Measurements from ENCODE around the gene CD52. TPM values are rescaled to one million over a fixed set of nuclear protein-coding genes. Genes with fewer than 3 reads are reported as not detected.

Gene CD52
- total and polyA plus RNA-seq, 2 of the 4 experiments (the other 2 are of a cell fraction) = 1.6 TPM; not detected in 1

- no TSS peak for BruUV-seq (replicated peaks)
- no peak overlapping the region for H3K9ac ChIP-seq (ENCODE audit: low read depth, low read length)
- CTCF ChIA-PET = no interaction called here
These were observed 14.9 kb upstream of the CD52 start for GRCh38 chr1:26302733-26303405.

More at GRCh38 chr1:26302733-26303405, 14.9 kb upstream of the CD52 start:
- DNase-seq = peak; percentile 88
- H3K36me3 ChIP-seq (ENCODE audit: control insufficient read depth, insufficient read depth, low read length) = no peaks in the 10 kb centered on the region
- H2BK120ac ChIP-seq (ENCODE audit: low read depth, low read length) = peak overlapping the region; percentile 92
- H4K8ac ChIP-seq (ENCODE audit: low read depth in 2 of 2, low read length in 2 of 2) = peak overlapping the region; percentile 45 to 91
- no peaks in the 10 kb centered on the region for H3K27me3 ChIP-seq (ENCODE audit: control insufficient read depth, insufficient read depth, low read length)
- H3K23ac ChIP-seq (ENCODE audit: low read depth, low read length) = peak overlapping the region; percentile 89; the same call in 1 of the 2 replicates
- intact Hi-C loops (cut with micrococcal nuclease) (no loop called here), dilution Hi-C loops (cut with HindIII; ENCODE audit: low sequenced_read_pairs, unreplicated experiment) (no loop called here), in situ Hi-C loops (cut with MboI; ENCODE audit: low sequenced_read_pairs) (no loop called here)
- peak overlapping the region; percentile 42 for H3K27ac ChIP-seq (ENCODE audit: insufficient read depth, low read length)
- WGBS, 2 experiments (ENCODE audit: extremely low coverage in 2 of 2, insufficient read length in 1 of 2) = no CpG with 5 or more reads among the region's 8 CpGs
- H3K4me2 ChIP-seq (ENCODE audit: low read depth, low read length) = 0 out of 2 replicates have a peak overlapping the region, but pooled peaks have one; percentile 2
- peak overlapping the region; percentile 5 for H3K56ac ChIP-seq (ENCODE audit: extremely low read depth, insufficient read depth, low read length)
- peak overlapping the region; percentile 42 for H2BK5ac ChIP-seq (ENCODE audit: low read depth, low read length, poor library complexity, severe bottlenecking)
- peak overlapping the region; percentile 68 for H2AK9ac ChIP-seq (replicated peaks; ENCODE audit: low read depth, low read length, poor library complexity)
- H3K4me1 ChIP-seq (ENCODE audit: control insufficient read depth, insufficient read depth, low read length) = peaks cover 17% of the 10 kb centered on the region
- peak; percentile 31 for ATAC-seq (ENCODE audit: low read depth)
- peak overlapping the region; percentile 87 for H4K91ac ChIP-seq (ENCODE audit: insufficient read depth, low read depth, low read length)
- H4K5ac ChIP-seq (ENCODE audit: low read depth, low read length) = peak overlapping the region; percentile 23; the same call in 1 of the 2 replicates
- H3K9me3 ChIP-seq (ENCODE audit: control insufficient read depth, insufficient read depth, low read length) = no peaks in the 10 kb centered on the region
- H3K14ac ChIP-seq (replicated peaks; ENCODE audit: low read depth, low read length) = peak overlapping the region; percentile 81
- peaks cover 12 to 48% of the 10 kb centered on the region in 2 experiments; a peak in 3 of 4 replicates for H3K79me1 ChIP-seq (ENCODE audit: low read depth in 1 of 2, low read length in 2 of 2)
- H3K4ac ChIP-seq (ENCODE audit: low read depth, low read length) = peak overlapping the region; percentile 86
- POLR2A ChIA-PET (ENCODE audit: unreplicated experiment) = no interaction called here
- H2AFZ ChIP-seq (replicated peaks; ENCODE audit: low read length, poor library complexity) = peak overlapping the region; percentile 93
- peak overlapping the region; percentile 1; the same call in 1 of the 3 replicates for H2BK15ac ChIP-seq (ENCODE audit: low read depth, low read length)
- H3K18ac ChIP-seq (ENCODE audit: low read depth, low read length) = peak overlapping the region; percentile 33; the same call in 1 of the 2 replicates
- H4K20me1 ChIP-seq (ENCODE audit: insufficient read depth, low read length) = no peaks in the 10 kb centered on the region
- peak; percentile 19; the same call in 1 of the 2 replicates for TF ChIP-seq MAZ (IDR thresholded peaks at IDR 0.05; ENCODE audit: borderline replicate concordance, low read depth, low read length)
- TF ChIP-seq BHLHE40 (IDR thresholded peaks at IDR 0.05; ENCODE audit: low read depth, low read length) = no peak
- TF ChIP-seq RFX5 (IDR thresholded peaks at IDR 0.05; ENCODE audit: low read depth, low read length) = no peak
- TF ChIP-seq FOS (IDR thresholded peaks at IDR 0.05; ENCODE audit: low read depth, low read length) = peak; percentile 54; the same call in 1 of the 2 replicates
- H2AK5ac ChIP-seq (ENCODE audit: low read depth, low read length) = peak overlapping the region; percentile 78
- peak overlapping the region; percentile 82 for H2BK20ac ChIP-seq (ENCODE audit: low read depth, low read length)
- H3K9me1 ChIP-seq (ENCODE audit: insufficient read depth, low read length) = peaks cover 25% of the 10 kb centered on the region
- H3K4me3 ChIP-seq (ENCODE audit: insufficient read depth, low read depth, low read length) = no peak overlapping the region
